Hematopoietic multipotent progenitor cell treated with erythropoietin and hydrocortisone succinate and interleukin-3 and kit ligand, for 17 days (in vitro differentiated cells): ENCODE results near the gene MRPL49.

Experiments used
- DNase-seq: peaks from one replicate; pipeline ENCODE4 v3.0.0-alpha.2; 2015; ENCODE audit warnings: low spot score

The MRPL49 gene

GRCh38 chr11:65102142-65103095 is 19.7 kb upstream of the MRPL49 start:
- DNase-seq, result no peak

GRCh38 chr11:65103476-65103875 is 18.6 kb upstream of the MRPL49 start:
- no peak for DNase-seq

- DNase-seq, result no peak
These were observed 17.5 kb upstream of the MRPL49 start for GRCh38 chr11:65104628-65105027.

GRCh38 chr11:65107078-65107477 is 15.0 kb upstream of the MRPL49 start:
- no peak for DNase-seq

GRCh38 chr11:65107751-65108468 is 14.2 kb upstream of the MRPL49 start:
- DNase-seq, result no peak

- DNase-seq, result no peak
These were observed 13.5 kb upstream of the MRPL49 start for GRCh38 chr11:65108469-65109123.

GRCh38 chr11:65109231-65110198 is 12.6 kb upstream of the MRPL49 start:
- DNase-seq, result no peak

- peak; percentile 92 for DNase-seq
These were observed 11.7 kb upstream of the MRPL49 start for GRCh38 chr11:65110354-65110861.

- no peak for DNase-seq
These were observed 10.9 kb upstream of the MRPL49 start for GRCh38 chr11:65111159-65111743.

- peak; percentile 95 for DNase-seq
These were observed 10.2 kb upstream of the MRPL49 start, which contains the start of gene TM7SF2 for GRCh38 chr11:65111744-65112545. TSS of gene TM7SF2 (plus strand) at chr11:65111872. CDS start at chr11:65112016, 144 bp downstream.

- peak; percentile 86 for DNase-seq
These were observed 9.4 kb upstream of the MRPL49 start for GRCh38 chr11:65112546-65113360.

GRCh38 chr11:65113361-65113756 is 8.8 kb upstream of the MRPL49 start:
- DNase-seq, result peak; percentile 41

- DNase-seq, result peak; percentile 75
These were observed 8.3 kb upstream of the MRPL49 start for GRCh38 chr11:65113839-65114238.

- no peak for DNase-seq
These were observed 7.5 kb upstream of the MRPL49 start for GRCh38 chr11:65114538-65115171.

- no peak for DNase-seq
These were observed 6.6 kb upstream of the MRPL49 start for GRCh38 chr11:65115361-65116082.

- peak; percentile 40 for DNase-seq
These were observed 5.5 kb upstream of the MRPL49 start for GRCh38 chr11:65116370-65117205.
